ENCODE measurements around the gene HS3ST6. TPM values are rescaled to one million over a fixed set of nuclear protein-coding genes. Genes with fewer than 3 reads are reported as not detected.
"Not testable (repeated sequence)": the region's sequence is repeated elsewhere in the genome, so short reads cannot be mapped to it uniquely, and the experiment has no call there.

Gene HS3ST6
- total RNA-seq = not detected in 2 replicates

- H3K4me3 ChIP-seq (ENCODE audit: low read depth, low read length) = no peak within 1 kb of the TSS
- TF ChIP-seq, protein P1, sequence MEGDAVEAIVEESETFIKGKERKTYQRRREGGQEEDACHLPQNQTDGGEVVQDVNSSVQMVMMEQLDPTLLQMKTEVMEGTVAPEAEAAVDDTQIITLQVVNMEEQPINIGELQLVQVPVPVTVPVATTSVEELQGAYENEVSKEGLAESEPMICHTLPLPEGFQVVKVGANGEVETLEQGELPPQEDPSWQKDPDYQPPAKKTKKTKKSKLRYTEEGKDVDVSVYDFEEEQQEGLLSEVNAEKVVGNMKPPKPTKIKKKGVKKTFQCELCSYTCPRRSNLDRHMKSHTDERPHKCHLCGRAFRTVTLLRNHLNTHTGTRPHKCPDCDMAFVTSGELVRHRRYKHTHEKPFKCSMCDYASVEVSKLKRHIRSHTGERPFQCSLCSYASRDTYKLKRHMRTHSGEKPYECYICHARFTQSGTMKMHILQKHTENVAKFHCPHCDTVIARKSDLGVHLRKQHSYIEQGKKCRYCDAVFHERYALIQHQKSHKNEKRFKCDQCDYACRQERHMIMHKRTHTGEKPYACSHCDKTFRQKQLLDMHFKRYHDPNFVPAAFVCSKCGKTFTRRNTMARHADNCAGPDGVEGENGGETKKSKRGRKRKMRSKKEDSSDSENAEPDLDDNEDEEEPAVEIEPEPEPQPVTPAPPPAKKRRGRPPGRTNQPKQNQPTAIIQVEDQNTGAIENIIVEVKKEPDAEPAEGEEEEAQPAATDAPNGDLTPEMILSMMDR (conservative IDR thresholded peaks at IDR 0.05; ENCODE audit: low read depth, low read length) = no peak
- DNase-seq (ENCODE audit: low read depth) = no peak
Observed at GRCh38 chr16:1918351-1919326, at the start of gene HS3ST6. Gene HS3ST6, minus strand, starts transcription at chr16:1918415. Its CDS starts 92 bp downstream, at chr16:1918323.

GRCh38 chr16:1966460-1966859 is 48.2 kb upstream of the HS3ST6 start, which contains the start of gene RNF151:
Gene RNF151, plus strand, starts transcription at chr16:1966856. Its CDS starts 26 bp downstream, at chr16:1966882.
- H3K4me3 ChIP-seq (ENCODE audit: low read depth, low read length) = peak within 1 kb of the TSS; percentile 93
- no peak for DNase-seq (ENCODE audit: low read depth)
- TF ChIP-seq, protein P1 (conservative IDR thresholded peaks at IDR 0.05; ENCODE audit: low read depth, low read length) = no peak

GRCh38 chr16:1965396-1966001 is 47.3 kb upstream of the HS3ST6 start:
- no peak for DNase-seq (ENCODE audit: low read depth)
- H3K4me3 ChIP-seq (ENCODE audit: low read depth, low read length) = peak overlapping the region; percentile 93
- TF ChIP-seq, protein P1 (conservative IDR thresholded peaks at IDR 0.05; ENCODE audit: low read depth, low read length) = no peak

- TF ChIP-seq, protein P1 (conservative IDR thresholded peaks at IDR 0.05; ENCODE audit: low read depth, low read length) = no peak
- peak; percentile 83 for DNase-seq (ENCODE audit: low read depth)
- H3K4me3 ChIP-seq (ENCODE audit: low read depth, low read length) = peak within 1 kb of the TSS; percentile 93
Observed at GRCh38 chr16:1964506-1965395, 46.5 kb upstream of the HS3ST6 start, which contains the start of gene RPS2. Gene RPS2, minus strand, starts transcription at chr16:1964826. Its CDS starts 201 bp downstream, at chr16:1964625.

- DNase-seq (ENCODE audit: low read depth) = no peak
- TF ChIP-seq, protein P1 (conservative IDR thresholded peaks at IDR 0.05; ENCODE audit: low read depth, low read length) = peak; percentile 9
- H3K4me3 ChIP-seq (ENCODE audit: low read depth, low read length) = peak overlapping the region; percentile 93
Observed at GRCh38 chr16:1963806-1964505, 45.7 kb upstream of the HS3ST6 start.

- peak overlapping the region; percentile 93 for H3K4me3 ChIP-seq (ENCODE audit: low read depth, low read length)
- not testable (repeated sequence) for DNase-seq (ENCODE audit: low read depth)
Observed at GRCh38 chr16:1962161-1963153, 44.2 kb upstream of the HS3ST6 start.
